ENCODE results near the gene CPNE5. TPM values are rescaled to one million over a fixed set of nuclear protein-coding genes. Genes with fewer than 3 reads are reported as not detected.
A peak's percentile ranks its signal among the peaks of the same experiment; 100 is the strongest.

CPNE5 gene
- 1.00 TPM for total RNA-seq

DNA sequence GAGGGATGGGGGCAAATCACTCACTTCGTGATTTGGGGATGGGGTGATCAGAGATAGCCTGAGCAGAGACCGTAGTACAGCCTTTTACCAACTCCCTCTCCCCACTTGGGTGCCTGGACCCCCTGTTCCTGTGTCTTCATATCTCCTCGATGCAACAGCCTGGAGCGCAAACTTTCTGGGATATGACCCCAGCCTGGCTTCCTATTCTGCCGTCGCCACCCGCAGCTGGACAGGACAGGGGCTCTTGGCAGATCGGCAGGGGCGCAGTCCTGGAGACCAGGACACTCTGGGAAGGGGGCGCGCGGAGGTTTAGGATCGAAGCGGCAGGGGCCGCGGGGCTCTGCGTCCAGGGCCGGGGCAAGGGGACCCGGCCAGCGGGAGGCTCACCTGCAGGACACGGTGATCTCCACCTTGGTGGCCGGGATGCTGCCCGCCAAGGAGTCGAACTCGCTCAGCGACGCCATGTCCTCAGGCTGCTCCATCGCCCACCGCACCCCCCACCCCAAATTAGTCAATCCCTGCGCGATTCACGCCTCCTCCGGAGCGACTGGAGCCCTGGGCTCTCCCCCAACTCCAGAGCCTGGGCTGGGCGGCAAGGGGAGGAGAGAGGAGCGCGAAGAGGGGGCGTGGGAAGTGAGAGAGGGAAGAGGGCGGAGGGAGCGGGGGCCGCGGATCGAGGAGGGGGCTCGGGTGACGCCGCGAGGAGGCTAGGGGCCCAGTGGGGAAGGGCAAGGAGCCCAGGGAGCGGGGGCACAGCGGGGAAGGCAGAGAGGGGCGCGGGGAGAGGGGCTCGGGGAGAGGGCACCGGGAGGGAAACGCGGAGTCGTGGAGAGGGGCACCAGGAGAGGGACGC lies at the start of gene CPNE5:
Gene CPNE5 (minus strand): TSS at position 549 of the 853 bp plus-strand sequence. CDS start 67 bp downstream, at position 482.
- no peak for ATAC-seq

DNA sequence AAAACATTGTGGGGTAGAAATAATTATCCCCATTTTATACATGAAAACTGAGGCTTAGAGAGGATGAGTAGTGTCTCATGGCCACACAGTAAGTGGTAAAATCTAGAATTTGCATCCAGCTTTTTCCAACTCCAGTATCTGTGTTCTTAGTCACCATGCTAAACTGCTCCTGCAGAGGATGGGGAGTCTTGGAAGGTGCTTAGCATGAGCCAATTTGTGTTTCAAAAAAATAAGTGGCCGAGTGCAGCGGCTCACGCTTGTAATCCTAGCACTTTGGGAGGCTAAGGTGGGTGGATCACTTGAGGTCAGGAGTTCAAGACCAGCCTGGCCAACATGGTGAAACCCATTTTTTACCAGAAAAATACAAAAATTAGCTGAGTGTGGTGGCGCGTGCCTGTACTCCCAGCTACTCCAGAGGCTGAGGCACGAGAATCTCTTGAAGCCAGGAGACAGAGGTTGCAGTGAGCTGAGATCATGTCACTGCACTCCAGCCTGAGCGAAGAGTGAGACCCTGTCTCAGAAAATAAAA lies 48.9 kb upstream of the CPNE5 start:
- ATAC-seq, result no peak

DNA sequence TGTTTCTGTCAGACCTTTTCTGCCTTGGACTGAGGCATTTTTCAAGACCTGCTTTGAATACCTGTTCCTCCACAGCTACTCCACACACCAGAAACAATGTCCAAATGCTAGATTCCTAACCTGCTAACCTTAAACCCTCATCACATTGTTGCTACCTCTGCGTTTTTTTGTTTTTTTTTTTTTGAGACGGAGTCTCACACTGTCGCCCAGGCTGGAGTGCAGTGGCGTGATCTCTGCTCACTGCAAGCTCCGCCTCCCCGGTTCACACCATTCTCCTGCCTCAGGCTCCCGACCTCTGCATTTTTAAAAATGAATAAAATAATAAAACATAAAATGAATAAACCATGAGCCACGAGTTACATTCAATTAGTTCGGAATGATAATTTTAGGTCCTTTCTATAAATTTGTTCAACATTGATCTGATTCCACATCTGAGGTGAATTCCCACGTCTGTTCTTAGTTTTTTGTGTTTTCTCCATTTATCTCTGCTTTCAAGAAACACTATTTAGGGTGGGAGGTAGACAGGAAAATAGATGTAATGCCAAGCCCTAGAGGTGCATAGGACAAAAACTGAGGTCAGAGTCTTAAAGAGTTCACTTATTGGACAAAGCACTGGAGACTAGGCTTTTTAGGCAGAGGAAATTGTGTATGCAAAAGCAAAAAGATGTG lies 47.8 kb upstream of the CPNE5 start:
- ATAC-seq, result no peak

DNA sequence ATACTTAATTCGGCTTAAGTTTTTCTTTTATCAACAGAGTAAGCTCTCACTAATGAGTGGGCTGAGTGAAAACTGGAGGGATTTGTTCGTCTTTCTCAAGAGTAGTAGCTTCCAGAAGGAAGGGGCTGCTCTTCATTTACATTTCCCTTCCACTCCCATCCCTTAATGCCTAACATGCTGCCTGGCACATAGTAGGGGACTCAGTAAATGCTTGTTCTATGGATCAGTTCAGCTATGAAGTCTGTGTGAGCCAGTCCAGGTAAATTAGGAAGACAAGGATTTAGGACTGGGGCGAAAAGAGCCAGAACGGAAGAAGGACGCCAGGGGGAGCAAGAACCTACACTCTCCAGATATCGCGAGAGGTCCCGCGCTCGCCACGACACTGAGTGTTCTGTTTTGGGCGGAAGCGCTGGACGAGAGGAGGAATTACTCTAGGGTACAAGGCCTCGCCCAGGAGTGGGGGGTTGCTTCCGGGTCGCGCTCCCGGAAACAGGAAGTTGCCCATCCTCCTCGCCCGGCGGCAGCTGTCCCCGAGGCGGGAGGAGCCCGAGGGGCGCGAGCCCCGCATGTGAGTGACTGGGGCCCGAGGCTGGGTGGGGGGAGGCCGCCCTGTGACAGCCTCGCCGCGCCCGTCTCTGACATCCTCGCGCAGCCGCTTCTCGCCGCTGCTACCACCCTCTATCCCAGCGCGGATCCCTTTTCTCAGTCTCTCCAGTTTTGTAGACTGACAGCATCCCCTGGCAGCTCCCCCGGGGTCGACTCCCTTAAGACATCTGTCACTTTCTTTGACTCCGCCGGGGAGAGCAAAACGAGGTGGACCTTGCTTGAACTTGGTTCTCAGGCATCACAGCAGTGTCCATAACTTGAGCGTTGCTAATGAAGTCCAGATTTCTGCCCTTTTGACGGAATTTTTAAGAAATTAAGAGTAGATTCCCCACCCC lies 46.5 kb upstream of the CPNE5 start, which contains the start of gene C6orf89:
Gene C6orf89 (plus strand): TSS at position 492 of the 941 bp plus-strand sequence. CDS start 13,493 bp downstream, outside the sequence.
- ATAC-seq, result peak; percentile 100

DNA sequence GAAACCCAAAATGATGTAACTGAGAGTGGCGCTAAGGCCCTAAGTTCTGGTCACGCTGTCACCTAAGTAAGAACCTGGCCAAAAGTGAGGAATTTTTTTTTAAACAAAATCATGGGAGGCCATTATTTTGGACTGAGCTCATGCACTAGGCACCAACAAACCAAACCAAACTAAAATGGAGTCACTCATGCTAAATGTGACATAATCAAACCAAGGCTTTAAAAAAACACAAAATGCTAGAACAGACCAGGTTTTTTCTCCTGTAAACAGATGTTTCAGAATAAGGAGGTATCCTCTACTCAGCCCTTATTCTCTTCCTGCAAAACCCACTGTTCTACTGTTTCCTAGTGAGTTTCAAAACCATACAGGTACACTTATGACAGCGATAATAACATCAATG lies 45.4 kb upstream of the CPNE5 start:
- ATAC-seq, result no peak

GRCh38 chr6:36875250-36875633 lies 36.0 kb upstream of the CPNE5 start:
- ATAC-seq, result no peak

- ATAC-seq, result peak; percentile 74
Observed at GRCh38 chr6:36874443-36875249, 35.4 kb upstream of the CPNE5 start, which contains the start of gene PPIL1. Gene PPIL1, minus strand, starts transcription at chr6:36874803. Its CDS starts 31 bp downstream, at chr6:36874772.

DNA sequence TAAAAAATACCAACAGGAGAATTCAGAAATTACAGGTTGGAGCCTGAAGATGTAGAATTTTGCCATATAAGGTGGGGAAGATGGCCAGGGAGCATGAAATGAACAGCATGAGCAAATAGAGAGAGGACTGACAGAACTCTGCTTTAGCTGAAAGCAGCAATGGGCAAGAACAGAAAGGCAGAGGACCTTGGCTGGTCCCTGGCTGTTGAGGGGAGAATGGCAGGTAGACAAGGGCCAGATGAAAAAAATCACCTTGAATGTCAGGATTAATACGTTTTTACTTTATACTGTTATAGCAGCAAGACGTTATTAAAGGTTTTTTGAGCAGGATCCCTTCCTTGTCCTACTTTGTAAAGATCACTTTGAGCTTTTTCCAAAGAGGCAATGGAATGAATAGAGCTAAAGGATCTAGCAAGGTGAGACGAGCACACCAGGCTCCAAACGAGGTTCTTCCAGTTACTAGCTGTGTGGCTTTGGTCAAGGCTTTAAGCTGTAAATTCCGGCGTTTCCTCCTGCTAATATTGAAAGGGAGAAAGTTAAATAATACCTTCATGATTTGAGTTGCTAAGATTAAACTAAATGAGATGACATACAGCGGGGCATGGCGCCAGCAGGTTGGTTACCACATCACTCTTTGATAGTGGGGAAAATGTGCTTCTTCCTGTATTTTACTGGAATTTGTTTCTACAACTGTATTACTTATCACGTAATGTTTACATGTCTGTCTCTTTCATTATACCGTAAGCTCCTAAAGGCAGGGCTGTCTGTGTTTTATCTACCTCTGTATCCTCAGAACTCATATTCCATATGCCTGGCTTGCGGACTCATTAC lies 34.6 kb upstream of the CPNE5 start:
- ATAC-seq, result peak; percentile 4

DNA sequence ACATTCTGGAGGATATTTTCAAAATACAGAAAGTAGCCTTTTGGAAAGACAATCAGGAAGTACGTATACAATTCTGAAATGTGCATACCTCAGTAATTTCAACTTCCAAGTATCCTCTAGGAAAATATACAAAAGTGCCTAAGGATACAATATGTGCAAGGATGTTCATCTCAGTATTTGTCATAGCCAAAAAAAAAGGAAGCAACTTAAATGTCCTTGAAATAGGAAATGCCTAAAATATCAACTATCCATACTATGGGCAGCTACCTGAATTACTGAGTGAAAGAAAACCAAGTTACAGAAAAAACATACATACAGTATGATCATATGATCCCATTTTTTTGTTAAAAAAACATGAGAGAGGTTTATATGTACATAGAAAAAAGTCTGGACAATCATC lies 33.9 kb upstream of the CPNE5 start:
- no peak for ATAC-seq

GRCh38 chr6:36871686-36872085 lies 32.4 kb upstream of the CPNE5 start:
- no peak for ATAC-seq

GRCh38 chr6:36867471-36868224 lies 28.4 kb upstream of the CPNE5 start:
- ATAC-seq, result no peak

DNA sequence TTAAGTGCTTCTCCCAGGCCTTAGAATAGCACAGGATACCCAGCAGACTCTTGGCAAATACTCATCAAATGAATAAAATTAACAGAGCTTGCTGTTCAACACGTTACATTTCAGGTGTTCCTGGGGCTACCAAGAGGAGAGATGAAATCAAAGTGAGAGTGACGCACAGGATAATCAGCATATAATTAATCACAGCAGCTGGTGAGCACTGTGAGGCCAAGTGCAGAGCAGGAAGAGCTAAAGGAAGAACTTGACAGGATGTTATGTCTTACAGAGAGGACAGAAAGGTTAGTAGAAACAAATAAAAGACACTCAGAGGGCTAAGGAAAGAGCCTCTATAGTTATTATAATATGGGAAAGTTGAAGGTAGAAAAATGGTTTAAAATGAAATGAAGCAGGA lies 26.6 kb upstream of the CPNE5 start:
- no peak for ATAC-seq

- ATAC-seq, result no peak
Observed at GRCh38 chr6:36863670-36864540, 24.7 kb upstream of the CPNE5 start.

DNA sequence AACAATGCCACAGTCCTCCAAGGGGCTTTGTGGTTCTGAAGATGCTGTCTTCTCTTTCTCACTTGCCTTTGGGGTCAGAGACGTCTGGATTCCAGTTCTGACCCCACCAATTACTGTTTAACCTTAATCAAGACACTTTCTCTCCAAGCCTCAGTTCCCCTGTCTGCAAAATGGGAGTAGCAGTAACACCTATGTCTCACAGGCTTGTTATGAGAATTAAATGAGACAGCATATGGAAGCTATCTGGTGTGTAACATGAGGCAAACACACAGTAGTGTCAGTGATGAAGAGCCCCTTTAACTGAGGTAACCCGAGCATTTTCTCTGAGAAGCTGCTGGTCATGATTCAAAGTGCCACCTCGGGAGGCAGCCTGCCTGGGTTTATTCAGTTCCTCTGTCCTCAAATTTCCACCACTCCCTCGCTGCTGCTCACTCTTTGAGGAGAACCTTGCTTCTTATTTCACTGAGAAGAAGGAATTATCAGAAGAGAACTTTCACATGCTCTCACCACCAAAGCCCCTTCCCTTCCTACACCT lies 23.7 kb upstream of the CPNE5 start:
- ATAC-seq, result no peak

DNA sequence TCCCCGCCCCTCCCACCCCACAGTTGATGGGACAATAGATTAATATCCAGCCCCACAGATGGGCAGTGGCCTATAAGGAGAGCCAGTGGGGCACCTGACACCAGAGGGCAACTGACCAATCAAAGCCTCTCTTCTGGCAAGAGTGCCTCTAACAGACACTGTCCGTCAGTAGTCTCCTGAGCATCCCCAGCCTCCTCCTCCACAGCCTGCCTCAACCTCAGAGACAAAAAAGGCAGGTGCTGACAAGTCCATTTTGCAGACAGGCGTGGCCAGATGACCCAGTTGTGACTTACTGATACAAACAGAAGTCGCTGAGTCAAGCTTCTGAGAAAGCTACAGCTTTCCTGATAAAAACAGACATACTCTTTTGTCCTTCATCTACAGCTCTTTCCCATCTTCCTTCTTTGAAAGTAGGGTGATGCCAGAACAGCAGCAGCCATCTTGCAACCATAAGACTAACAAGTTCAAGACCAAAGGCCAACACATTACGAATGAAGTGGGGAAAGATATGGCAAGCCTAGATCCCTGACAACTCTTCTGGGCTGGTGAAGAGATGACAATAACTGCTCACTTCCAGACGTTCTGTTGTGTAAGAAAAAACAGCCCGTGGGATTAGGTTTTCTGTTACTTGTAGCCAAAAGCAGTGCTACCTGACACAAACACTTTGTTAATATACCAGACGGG lies 23.1 kb upstream of the CPNE5 start:
- ATAC-seq, result peak; percentile 78

DNA sequence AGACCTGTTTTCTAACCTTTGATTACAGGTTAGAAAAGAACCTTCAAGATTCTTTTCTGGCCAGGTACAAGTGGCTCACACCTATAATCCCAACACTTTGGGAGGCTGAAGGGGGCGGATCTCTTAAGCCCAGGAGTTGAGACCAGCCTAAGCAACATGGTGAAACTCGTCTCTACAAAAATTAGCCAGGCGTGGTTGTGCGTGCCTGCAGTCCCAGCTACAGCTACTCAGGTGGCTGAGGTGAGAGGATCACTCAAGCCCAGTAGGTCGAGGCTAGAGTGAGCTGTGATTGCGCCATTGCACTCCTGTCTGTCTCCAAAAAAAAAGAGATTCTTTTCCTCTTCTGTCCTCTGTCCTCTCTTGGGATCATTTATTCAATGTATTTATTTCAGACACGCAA lies 20.9 kb upstream of the CPNE5 start:
- no peak for ATAC-seq

GRCh38 chr6:36858407-36858981 lies 19.2 kb upstream of the CPNE5 start:
- no peak for ATAC-seq
